Left hindlimb (tissue), 1 donor: Measurements from ENCODE around the gene TMEM209.
"Not testable (repeated sequence)": the region's sequence is repeated elsewhere in the genome, so short reads cannot be mapped to it uniquely, and the experiment has no call there.

Experiments
- DNase-seq: peaks from one replicate; pipeline ENCODE4 v3.0.0-alpha.2; 2018

Gene TMEM209

GRCh38 chr7:130157700-130158099 lies 47.5 kb downstream of the TMEM209 start:
- DNase-seq: no peak

GRCh38 chr7:130156140-130156539 lies 49.1 kb downstream of the TMEM209 start:
- DNase-seq: no peak

DNA sequence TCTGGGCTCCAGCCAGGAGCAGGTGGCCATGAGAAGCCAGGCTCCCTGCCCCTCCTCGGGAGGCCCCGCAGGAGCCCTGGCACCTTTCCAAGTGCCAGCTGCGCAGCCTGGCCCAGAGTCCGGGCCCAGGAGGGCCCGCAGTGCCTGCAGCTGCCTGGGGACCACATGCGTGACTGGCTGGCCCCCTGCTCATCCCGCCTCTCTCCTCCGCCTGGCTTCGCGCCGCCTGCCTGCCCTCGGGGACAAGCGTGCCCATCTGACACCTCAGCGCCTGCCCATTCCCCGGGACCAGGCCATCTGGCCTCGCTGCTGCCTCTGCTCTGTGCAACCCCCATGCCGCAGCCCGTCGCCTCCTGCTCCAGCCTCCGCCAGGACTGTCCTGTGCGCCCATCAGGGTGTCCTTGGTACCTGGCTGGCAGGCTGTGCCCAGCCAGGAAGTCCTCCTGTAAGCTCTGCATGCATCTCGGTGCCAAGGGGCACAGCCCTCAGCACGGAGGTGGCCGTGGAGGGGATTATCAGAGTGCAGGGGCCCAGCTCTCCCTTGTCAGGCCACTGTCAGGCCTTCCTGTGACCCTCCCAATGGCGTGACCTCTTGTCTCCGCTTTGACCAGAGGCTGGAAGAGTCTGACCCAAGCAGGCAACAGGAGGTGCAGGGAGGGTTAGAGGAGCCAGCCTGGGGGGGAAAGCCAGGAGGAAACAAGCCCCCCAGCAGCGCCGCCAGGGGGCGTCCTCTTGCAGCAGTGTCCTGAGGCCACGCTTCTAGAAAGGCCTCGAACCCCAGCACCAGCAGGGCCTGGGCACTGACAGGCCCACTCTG lies 50.5 kb downstream of the TMEM209 start:
- DNase-seq: peak; percentile 78

DNA sequence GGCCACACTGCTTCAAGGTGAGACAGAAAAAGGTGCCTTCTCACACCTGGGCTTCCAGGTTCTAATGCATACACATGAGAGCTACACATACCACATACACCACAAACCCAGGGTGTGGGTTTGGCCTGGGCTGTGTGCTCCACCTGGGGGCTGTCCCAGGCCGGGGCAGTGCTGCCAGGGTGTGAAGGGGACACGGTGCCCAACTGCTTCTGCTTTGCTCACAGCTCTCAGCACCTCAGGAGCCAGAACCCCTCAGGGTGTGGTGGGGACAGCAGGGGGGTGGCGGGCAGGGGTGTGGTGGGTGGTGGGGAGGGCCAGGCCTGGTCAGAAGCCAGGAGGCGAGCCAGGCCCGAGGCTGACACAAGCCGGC lies 51.1 kb downstream of the TMEM209 start:
- no peak for DNase-seq

DNA sequence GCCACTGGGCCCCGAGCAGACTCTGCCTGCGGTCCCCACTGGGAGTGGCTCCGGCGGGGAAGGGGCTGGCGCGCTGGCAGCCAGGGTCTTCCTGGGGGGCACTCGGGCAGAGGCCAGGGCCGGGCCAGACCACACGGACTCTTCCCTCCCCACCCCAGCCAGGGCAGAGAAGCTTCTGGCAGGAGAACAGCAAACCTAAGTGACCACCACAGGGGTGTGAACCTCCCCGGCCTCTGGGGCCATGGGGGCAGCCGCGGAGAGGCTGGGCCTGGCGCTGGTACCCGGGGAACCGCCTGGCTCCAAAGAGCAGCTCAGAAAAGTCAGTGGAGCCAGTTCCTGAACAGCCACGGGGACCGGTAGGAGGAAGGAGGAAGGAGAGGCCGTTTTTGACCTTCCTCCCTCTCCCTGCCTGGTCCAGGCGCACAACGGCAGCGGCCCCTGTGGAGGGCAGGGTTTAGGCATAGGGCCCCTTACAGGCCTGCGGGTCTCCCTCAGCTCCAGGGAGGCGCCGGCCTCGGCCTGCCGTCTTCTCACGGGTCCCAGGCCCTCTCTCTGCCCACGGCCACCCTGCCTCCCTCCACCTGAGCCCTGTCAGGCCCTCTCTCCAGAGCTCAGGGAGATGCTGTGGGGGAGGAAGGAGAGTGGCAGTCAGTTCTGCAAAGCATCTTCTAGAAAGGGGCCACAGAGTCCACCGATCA lies 51.8 kb downstream of the TMEM209 start:
- no peak for DNase-seq

- peak; percentile 82 for DNase-seq
Measured at GRCh38 chr7:130152493-130153210, 52.6 kb downstream of the TMEM209 start.

DNA sequence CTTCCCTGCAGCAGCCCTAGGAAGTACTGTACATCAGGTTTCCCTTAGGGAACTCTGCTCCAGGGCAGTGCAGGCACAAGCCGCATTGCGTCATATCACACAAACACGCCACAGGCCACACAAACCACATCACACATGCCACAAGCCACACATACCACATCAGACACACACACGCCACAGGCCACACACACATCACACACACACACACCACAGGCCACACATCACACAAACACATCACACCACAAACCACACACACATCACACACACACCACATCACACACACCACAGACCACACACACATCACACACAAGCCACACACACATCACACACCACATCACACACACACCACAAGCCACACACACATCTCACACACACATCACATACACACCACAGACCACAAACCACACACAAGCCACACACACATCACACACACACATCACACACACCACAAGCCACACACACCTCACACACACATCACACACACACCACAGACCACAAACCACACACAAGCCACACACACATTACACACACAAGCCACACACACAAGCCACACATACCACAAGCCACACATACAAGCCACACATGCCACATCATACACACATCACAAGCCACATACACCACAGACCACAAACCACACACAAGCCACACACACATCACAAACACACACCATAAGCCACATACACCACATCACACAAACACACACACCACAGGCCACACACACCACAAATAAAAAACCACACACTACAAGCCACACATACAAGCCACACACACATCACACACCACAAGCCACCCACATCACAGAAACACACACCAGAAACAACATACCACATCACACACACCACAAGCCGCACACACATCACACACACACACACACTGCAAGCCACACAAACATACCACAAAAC lies 53.4 kb downstream of the TMEM209 start:
- no peak for DNase-seq

DNA sequence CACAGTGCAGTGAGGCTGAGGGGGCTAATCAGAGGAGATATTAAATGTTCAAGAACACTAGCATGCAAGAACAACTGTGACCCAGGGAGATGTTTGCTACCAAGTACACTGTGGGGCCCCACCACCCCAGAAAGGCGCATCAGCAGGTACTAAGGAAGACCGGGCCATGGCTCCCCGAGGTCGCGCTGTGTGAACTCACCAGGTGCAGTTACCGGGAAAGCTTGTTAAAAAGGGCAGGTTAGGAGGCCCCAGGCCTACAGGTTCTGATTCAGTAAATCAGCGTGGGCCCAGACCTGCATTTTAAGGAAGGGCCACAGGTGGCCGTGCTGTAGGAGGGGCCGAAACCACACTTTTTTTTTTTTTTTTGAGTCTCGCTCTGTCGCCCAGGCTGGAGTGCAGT lies 54.6 kb downstream of the TMEM209 start:
- no peak for DNase-seq

- DNase-seq: no peak
Measured at GRCh38 chr7:130149281-130150139, 55.7 kb downstream of the TMEM209 start.

DNA sequence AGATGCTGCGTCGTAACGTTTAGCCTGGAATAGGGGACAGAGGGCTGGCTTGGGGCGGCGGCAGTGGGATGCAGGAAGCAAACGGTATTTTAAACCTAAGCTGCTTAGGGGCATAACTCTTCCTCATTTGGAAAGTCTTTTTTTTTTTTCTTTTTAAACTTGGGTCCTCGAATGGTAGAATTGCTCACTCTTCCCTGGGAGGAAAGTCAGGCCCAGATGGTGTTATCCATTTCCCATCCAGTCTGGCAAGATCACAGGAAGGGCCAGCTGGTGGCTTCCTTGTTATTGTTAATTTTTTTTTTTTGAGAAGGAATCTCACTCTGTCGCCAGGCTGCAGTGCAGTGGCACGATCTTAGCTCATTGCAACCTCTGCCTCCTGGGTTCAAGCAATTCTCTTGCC lies 56.6 kb downstream of the TMEM209 start:
- DNase-seq: no peak

GRCh38 chr7:130147710-130148325 lies 57.4 kb downstream of the TMEM209 start:
- no peak for DNase-seq

GRCh38 chr7:130146693-130147405 lies 58.4 kb downstream of the TMEM209 start:
- no peak for DNase-seq

GRCh38 chr7:130146142-130146541 lies 59.1 kb downstream of the TMEM209 start:
- not testable (repeated sequence) for DNase-seq

- no peak for DNase-seq
Measured at GRCh38 chr7:130145424-130146100, 59.6 kb downstream of the TMEM209 start.

- no peak for DNase-seq
Measured at GRCh38 chr7:130144312-130145171, 60.7 kb downstream of the TMEM209 start.

GRCh38 chr7:130143986-130144311 lies 61.3 kb downstream of the TMEM209 start:
- DNase-seq: no peak

GRCh38 chr7:130143334-130143732 lies 61.9 kb downstream of the TMEM209 start:
- no peak for DNase-seq

DNA sequence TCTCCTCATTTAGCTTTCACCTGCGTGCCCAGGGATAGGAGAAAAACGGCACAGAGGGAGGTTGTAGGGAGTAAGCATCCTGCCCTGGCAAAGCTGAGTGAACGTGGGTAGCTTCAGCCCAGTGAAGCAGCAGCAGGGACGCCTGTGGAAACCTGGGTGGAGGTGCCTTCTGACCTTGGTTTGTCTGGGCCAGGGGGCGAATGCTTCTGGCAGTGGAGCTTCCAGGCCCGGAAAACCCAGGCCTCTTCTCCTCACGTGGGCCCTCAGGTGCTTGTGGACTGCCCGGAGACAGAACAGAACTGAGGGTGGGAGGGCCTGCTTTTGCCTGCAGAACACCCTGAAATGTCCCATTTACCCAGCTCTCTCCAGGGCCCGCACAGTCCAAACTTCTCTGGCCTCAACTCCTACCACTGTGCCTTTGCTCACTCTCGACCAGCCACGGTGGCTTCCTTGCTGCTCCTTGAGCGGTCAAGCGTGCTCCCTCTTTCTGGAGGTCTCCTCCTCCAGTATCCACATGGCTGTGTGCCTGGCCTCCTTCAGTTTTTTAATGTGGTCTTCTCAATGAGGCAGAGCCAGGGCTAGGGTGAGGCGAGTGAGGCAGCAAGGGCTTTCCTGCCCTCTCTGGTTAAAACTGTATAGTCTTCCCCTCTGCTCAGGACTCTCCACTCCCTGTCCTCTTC lies 62.4 kb downstream of the TMEM209 start:
- DNase-seq: no peak
